ENCODE results near the gene CCDC186. TPM values are rescaled to one million over a fixed set of nuclear protein-coding genes. Genes with fewer than 3 reads are reported as not detected.

The CCDC186 gene
- total RNA-seq, 1 donor from 2014 or later, result 9.0 TPM

DNA sequence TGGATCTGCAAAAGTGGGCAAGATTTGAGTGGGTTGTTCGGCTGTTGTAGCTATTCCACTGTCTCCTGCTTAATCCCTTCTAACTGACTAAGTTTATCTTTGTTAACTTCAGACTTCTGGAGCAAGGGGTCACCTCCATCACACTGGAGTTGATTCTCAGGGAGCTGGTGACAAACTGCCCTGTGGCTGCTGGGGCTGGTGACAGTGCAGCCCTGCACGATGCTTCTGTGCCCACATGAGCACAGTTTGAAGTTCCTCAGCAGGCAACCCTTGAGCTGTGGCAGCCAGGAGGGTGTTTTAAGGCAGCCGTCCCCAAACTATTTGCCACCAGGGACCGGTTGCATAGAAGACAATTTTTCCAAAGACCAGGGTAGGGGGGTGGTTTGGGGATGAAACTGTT lies 89.8 kb downstream of the CCDC186 start:
- intact Hi-C loops (cut with micrococcal nuclease), result loop anchor here (5.0 to 10.0 kb wide), 3 partner anchors 119 to 402 kb away; partner anchors contain the start of genes DCLRE1A and NHLRC2
- H3K36me3 Mint-ChIP-seq (ENCODE audit: low read depth), result no peaks in the 10 kb centered on the region
- no peak overlapping the region for H3K27ac Mint-ChIP-seq
- H3K27me3 Mint-ChIP-seq, result peaks cover 20% of the 10 kb centered on the region
- peak; percentile 77 for DNase-seq
- no peaks in the 10 kb centered on the region for H3K4me1 Mint-ChIP-seq
- H3K4me3 Mint-ChIP-seq, result no peak overlapping the region
- H3K9me3 Mint-ChIP-seq, result no peaks in the 10 kb centered on the region

DNA sequence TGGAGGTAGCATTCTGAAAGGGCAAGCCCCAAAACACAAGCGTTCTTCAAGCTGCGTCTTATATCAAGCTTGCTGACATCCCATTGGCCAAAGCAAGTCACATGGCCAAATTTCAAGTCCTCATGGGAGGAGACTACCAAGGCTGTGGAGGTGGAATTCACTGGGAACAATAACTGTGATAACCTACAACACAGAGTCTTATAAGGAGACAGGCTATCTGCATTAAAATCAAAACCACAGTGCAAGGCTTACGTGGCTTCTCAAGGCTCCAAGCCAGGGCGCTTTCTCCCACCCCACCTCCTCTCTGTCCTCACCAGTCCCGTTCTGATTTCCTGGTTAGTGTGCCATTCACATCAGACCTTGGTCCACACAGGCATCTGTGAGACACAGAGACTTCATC lies 91.0 kb downstream of the CCDC186 start:
- no peaks in the 10 kb centered on the region for H3K4me1 Mint-ChIP-seq
- H3K36me3 Mint-ChIP-seq (ENCODE audit: low read depth), result no peaks in the 10 kb centered on the region
- H3K9me3 Mint-ChIP-seq, result no peaks in the 10 kb centered on the region
- H3K27ac Mint-ChIP-seq, result no peak overlapping the region
- no peak overlapping the region for H3K4me3 Mint-ChIP-seq
- intact Hi-C loops (cut with micrococcal nuclease), result loop anchor here (5.0 to 10.0 kb wide), 3 partner anchors 118 to 401 kb away; partner anchors contain the start of genes DCLRE1A and NHLRC2
- peak; percentile 73 for DNase-seq
- peaks cover 24% of the 10 kb centered on the region for H3K27me3 Mint-ChIP-seq

DNA sequence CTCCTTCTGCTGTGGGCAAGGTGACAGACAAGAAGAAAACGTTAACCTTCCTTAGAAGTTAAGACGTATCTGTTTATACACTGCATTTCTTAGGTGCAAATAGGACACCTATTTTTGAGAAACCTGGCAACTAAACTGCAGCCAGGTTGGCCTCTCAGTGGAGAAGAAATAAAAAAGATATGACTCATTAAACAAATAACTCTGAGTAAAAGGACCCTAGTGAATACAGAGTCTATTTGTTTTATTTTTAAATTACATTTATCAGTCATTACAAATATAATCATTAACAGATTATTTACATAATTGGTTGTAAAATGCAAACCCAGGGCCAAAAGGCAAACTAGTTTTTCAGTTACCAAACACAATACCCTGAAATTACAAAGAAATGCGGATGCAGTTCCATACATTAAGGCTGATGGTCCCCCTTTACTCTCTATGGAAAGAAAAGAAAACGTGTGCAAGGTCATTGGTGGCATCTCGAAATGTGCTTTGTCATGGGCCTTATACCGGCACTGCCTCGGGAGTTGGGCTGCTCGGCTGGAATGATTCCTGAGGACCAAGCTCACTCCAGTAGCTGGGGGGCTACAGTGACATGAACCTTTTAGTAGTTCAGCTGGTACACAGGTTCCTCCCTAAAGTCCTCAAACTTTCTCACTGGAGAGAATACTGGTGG lies 92.0 kb downstream of the CCDC186 start:
- Mint-ChIP-seq H3K27ac (no peak overlapping the region), H3K4me3 (no peak overlapping the region), H3K4me1 (no peaks in the 10 kb centered on the region), H3K9me3 (no peaks in the 10 kb centered on the region), H3K27me3 (peaks cover 30% of the 10 kb centered on the region), H3K36me3 (ENCODE audit: low read depth) (no peaks in the 10 kb centered on the region)
- no peak for DNase-seq
- intact Hi-C loops (cut with micrococcal nuclease), result loop anchor here (5.0 to 10.0 kb wide), 3 partner anchors 117 to 400 kb away; partner anchors contain the start of genes DCLRE1A and NHLRC2

DNA sequence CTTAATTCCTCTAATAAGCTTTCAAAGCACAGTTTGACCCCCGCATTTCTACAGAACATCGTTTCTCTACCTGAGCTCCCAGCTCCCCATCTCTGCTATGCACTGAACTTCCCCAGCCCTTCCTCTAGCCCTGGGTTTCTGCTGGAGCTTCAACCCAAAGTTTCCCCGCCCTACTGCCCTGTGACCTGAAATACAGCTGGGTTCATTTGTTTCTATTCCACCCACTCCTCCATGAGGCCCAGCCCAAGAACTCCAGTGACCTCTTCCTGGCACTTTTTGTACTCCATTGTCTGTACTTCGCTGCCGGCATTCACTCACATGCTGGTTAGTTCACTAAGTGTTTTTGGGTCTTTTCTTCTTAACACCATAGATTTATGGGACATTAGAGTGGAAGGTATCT lies 94.6 kb downstream of the CCDC186 start:
- no peak for DNase-seq
- Mint-ChIP-seq H3K9me3 (no peaks in the 10 kb centered on the region), H3K27ac (no peak overlapping the region), H3K27me3 (peaks cover 36% of the 10 kb centered on the region), H3K4me3 (no peak overlapping the region), H3K4me1 (no peaks in the 10 kb centered on the region), H3K36me3 (ENCODE audit: low read depth) (no peaks in the 10 kb centered on the region)
- intact Hi-C loops (cut with micrococcal nuclease), result no loop called here

DNA sequence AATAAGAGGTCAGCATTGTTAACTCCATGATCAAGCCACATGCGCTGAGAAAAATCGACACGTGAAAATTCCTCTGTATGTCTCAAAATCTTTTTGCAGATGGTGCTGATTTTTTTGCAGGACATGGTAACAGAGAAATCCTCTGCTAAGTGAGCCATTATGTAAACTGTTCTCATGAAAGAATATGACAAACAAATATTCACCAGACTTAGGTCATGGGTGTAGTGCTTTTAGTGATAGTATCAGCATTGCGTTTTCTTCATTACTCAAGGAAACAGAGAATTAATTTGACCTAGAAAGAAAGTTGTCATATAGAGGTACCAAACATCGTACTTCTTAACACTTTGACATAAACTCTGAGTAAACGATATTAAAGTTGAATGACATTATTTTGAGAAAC lies 95.7 kb downstream of the CCDC186 start:
- H3K4me1 Mint-ChIP-seq, result peaks cover 7% of the 10 kb centered on the region
- intact Hi-C loops (cut with micrococcal nuclease), result no loop called here
- no peak for DNase-seq
- peaks cover 39% of the 10 kb centered on the region for H3K27me3 Mint-ChIP-seq
- H3K9me3 Mint-ChIP-seq, result no peaks in the 10 kb centered on the region
- H3K4me3 Mint-ChIP-seq, result no peak overlapping the region
- H3K36me3 Mint-ChIP-seq (ENCODE audit: low read depth), result no peaks in the 10 kb centered on the region
- H3K27ac Mint-ChIP-seq, result no peak overlapping the region

DNA sequence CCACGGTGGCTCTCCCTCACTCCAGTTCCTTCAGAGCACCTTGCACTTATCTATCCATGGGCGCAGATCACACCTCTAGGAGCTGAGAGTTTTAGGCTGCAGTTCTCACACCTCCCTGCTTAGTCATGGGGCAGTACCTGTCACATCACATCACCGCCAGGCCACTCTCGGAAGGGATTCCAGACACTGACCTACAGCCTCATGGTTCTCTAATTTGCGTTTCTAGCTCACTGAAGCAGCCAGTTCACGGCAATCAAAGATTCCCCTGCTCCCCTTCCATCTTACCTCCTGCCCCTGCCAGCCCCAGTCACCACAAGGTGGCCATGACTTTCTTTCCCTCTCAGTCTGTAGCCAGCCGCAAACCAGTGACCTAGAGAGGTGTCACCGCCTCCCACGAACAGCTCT lies 96.2 kb downstream of the CCDC186 start:
- Mint-ChIP-seq H3K36me3 (ENCODE audit: low read depth) (no peaks in the 10 kb centered on the region), H3K27ac (no peak overlapping the region), H3K4me3 (no peak overlapping the region), H3K4me1 (peaks cover 7% of the 10 kb centered on the region), H3K9me3 (no peaks in the 10 kb centered on the region), H3K27me3 (peaks cover 38% of the 10 kb centered on the region)
- intact Hi-C loops (cut with micrococcal nuclease), result no loop called here
- DNase-seq, result no peak

DNA sequence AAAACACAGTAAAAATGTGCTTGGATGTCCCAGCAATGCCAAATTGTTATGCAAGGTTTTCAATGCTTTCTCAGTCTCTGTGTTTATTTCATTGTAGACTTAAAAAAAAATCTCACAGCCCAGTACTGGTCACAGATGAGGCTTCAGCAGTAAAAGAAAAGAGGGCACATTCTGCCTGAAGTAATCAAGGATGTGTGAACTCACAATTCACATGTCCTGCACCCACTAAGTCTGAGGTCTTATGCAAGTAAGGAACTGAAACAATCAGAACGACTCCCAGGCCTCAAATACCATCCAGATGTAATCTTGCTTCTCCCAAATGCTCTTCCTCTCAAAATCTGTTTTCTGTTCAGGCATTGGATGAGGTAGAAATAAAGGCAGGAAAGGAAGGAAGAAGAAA lies 96.7 kb downstream of the CCDC186 start:
- Mint-ChIP-seq H3K4me1 (peaks cover 7% of the 10 kb centered on the region), H3K4me3 (no peak overlapping the region), H3K27me3 (peaks cover 36% of the 10 kb centered on the region), H3K36me3 (ENCODE audit: low read depth) (no peaks in the 10 kb centered on the region), H3K9me3 (no peaks in the 10 kb centered on the region), H3K27ac (no peak overlapping the region)
- intact Hi-C loops (cut with micrococcal nuclease), result no loop called here
- no peak for DNase-seq

DNA sequence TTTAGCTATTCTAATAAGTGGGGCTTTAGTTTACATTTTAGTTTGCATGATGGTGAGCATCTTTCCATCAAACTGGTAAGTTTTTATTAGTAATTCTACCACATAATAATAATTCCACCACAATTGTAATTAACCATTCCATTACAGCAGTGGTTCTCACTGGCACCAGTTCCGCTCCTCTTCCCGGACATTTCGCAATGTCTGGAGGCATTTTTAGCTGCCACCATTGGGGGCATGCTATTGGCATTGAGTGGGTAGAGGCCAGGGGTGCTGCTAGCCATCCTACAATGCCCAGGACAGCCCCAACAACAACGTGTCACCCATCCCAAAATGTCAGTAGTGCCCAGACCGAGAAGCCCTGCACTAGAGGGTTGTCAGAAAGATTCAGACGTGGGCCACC lies 98.9 kb downstream of the CCDC186 start:
- no peaks in the 10 kb centered on the region for H3K9me3 Mint-ChIP-seq
- no peaks in the 10 kb centered on the region for H3K36me3 Mint-ChIP-seq (ENCODE audit: low read depth)
- DNase-seq, result no peak
- H3K27ac Mint-ChIP-seq, result no peak overlapping the region
- intact Hi-C loops (cut with micrococcal nuclease), result no loop called here
- no peak overlapping the region for H3K4me3 Mint-ChIP-seq
- peaks cover 33% of the 10 kb centered on the region for H3K27me3 Mint-ChIP-seq
- H3K4me1 Mint-ChIP-seq, result peaks cover 11% of the 10 kb centered on the region

DNA sequence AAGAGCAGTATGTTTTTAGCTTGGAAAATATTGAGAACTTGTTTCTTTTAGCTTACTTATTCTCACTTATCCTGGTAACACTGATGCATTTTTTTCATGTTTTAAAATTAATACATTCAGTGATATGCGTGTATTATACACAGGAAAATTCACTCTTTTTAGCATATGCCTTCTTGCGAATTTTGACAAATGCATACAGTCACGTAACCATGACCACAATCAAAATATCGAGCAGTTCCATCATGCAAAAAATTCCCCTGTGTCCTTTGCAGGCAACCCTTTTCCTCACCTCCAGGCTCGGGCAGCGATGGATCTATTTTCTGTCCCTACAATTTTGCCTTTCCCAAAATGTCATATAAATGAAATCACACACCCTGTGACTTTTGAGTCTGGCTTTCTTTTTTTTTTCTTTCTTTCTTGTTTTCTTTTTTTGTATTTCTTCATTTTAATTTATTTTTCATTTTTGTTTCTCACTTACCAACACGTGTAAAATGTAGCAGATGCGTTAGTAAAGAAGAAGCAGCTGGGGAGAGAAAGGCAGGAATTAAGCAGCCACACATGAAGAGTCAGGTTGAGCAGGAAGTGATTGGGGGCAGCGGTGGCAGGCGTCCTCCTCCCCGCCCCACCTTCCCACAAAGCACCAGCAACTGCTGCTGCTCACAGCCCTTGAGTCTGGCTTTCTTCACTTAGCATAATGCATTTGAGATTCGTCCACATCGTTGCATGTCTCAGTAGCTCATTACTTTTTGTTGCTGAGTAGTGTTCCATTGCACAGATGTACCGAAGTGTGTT lies 100.4 kb downstream of the CCDC186 start:
- no peak overlapping the region for H3K27ac Mint-ChIP-seq
- no peaks in the 10 kb centered on the region for H3K36me3 Mint-ChIP-seq (ENCODE audit: low read depth)
- intact Hi-C loops (cut with micrococcal nuclease), result no loop called here
- peak; percentile 74 for DNase-seq
- no peaks in the 10 kb centered on the region for H3K9me3 Mint-ChIP-seq
- H3K4me1 Mint-ChIP-seq, result peaks cover 12% of the 10 kb centered on the region
- H3K4me3 Mint-ChIP-seq, result no peak overlapping the region
- H3K27me3 Mint-ChIP-seq, result peaks cover 25% of the 10 kb centered on the region

DNA sequence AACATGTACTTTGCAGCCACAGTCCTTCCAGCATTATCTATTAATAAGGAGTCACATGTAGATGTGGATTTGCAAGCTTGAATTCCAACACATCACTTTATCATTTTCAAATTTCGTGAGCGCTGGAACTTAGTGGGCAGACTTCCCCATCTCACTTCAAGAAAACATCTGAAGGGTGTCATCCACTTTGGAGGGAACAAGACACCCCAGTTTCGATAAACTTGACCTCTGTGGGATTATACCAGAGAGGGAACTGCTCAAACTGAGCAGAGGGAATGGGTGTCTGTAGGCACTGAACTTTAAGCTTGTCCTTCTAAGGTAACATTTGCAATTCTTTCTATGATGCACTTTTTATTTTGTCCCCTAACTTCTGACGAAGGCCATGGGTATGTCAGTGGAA lies 102.8 kb downstream of the CCDC186 start:
- Mint-ChIP-seq H3K27ac (no peak overlapping the region), H3K36me3 (ENCODE audit: low read depth) (no peaks in the 10 kb centered on the region), H3K9me3 (no peaks in the 10 kb centered on the region)

More for the DNA sequence above, 102.8 kb downstream of the CCDC186 start:
- peaks cover 21% of the 10 kb centered on the region for H3K4me1 Mint-ChIP-seq
- peaks cover 18% of the 10 kb centered on the region for H3K27me3 Mint-ChIP-seq
- intact Hi-C loops (cut with micrococcal nuclease), result no loop called here
- DNase-seq, result no peak
- no peak overlapping the region for H3K4me3 Mint-ChIP-seq

Other genes with a start within 250 kb of the CCDC186 start
- gene ADRB1, start 130.3 kb downstream of the CCDC186 start, total RNA-seq, result not detected in 2 replicates
- 0.16 and 0.21 TPM in 2 replicates for gene TDRD1, start 5.2 kb upstream of the CCDC186 start, total RNA-seq
- not detected in 2 replicates for gene VWA2, start 65.1 kb upstream of the CCDC186 start, total RNA-seq
- 3.6 and 3.9 TPM in 2 replicates for gene AFAP1L2, start 230.3 kb upstream of the CCDC186 start, total RNA-seq

All from activated CD4-positive, alpha-beta T cell treated with anti-CD3 and anti-CD28 coated beads, Interleukin-2, amount 10 ng/mL, durations not matched to agents 24 days and 14 days (primary cell).